ENCODE results near the gene RAD51B.

- TF ChIP-seq, protein P1, sequence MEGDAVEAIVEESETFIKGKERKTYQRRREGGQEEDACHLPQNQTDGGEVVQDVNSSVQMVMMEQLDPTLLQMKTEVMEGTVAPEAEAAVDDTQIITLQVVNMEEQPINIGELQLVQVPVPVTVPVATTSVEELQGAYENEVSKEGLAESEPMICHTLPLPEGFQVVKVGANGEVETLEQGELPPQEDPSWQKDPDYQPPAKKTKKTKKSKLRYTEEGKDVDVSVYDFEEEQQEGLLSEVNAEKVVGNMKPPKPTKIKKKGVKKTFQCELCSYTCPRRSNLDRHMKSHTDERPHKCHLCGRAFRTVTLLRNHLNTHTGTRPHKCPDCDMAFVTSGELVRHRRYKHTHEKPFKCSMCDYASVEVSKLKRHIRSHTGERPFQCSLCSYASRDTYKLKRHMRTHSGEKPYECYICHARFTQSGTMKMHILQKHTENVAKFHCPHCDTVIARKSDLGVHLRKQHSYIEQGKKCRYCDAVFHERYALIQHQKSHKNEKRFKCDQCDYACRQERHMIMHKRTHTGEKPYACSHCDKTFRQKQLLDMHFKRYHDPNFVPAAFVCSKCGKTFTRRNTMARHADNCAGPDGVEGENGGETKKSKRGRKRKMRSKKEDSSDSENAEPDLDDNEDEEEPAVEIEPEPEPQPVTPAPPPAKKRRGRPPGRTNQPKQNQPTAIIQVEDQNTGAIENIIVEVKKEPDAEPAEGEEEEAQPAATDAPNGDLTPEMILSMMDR (IDR thresholded peaks at IDR 0.05), result no peak
- no peak for TF ChIP-seq POLR2A (IDR thresholded peaks at IDR 0.05)
Measured at GRCh38 chr14:67908052-67908754, 88.6 kb downstream of the RAD51B start.
